Liver (tissue), 9 donors: ENCODE results near the gene INPPL1. TPM values are rescaled to one million over a fixed set of nuclear protein-coding genes. Genes with fewer than 3 reads are reported as not detected.
"Not testable (repeated sequence)": the region's sequence is repeated elsewhere in the genome, so short reads cannot be mapped to it uniquely, and the experiment has no call there.

Source experiments
- DNase-seq: peaks from one replicate; pipeline ENCODE4 v3.0.0-alpha.2; 2017; ENCODE audit warnings: low spot score
- H3K27ac ChIP-seq, 2 donors: one replicate each; pipeline ENCODE4 v1.7.0; 2013; ENCODE audit warnings: inconsistent platforms in 2 of 2, low read length in 2 of 2, control low read depth in 1 of 2, low read depth in 1 of 2, mild to moderate bottlenecking in 1 of 2
- H3K27me3 ChIP-seq, 4 donors: one replicate each; pipeline versions ENCODE4 v1.6.1 to v1.7.0; 2013; ENCODE audit warnings: low read length in 3 of 4, inconsistent platforms in 1 of 4, mild to moderate bottlenecking in 1 of 4, moderate library complexity in 1 of 4; ENCODE audit not compliant: control insufficient read depth in 4 of 4, insufficient read depth in 4 of 4
- H3K36me3 ChIP-seq, 4 donors: one replicate each; pipeline versions ENCODE4 v1.6.1 to v1.7.0; 2013; ENCODE audit warnings: low read length in 3 of 4, mild to moderate bottlenecking in 3 of 4, low read depth in 1 of 4, moderate library complexity in 1 of 4; ENCODE audit not compliant: control insufficient read depth in 4 of 4, insufficient read depth in 3 of 4
- H3K4me1 ChIP-seq, 4 donors: one replicate each; pipeline versions ENCODE4 v1.6.1 to v1.7.0; 2013; ENCODE audit warnings: low read length in 3 of 4, mild to moderate bottlenecking in 3 of 4, moderate library complexity in 1 of 4; ENCODE audit not compliant: control insufficient read depth in 4 of 4, insufficient read depth in 4 of 4
- H3K4me3 ChIP-seq, 3 donors: one replicate each; pipeline versions ENCODE4 v1.6.1 to v1.7.0; 2013; ENCODE audit warnings: low read length in 3 of 3, control low read depth in 1 of 3, low read depth in 1 of 3, mild to moderate bottlenecking in 1 of 3
- H3K9ac ChIP-seq, 2 donors: one replicate each; pipeline ENCODE4 v1.7.0; 2013; ENCODE audit warnings: low read length in 2 of 2, mild to moderate bottlenecking in 2 of 2, moderate library complexity in 2 of 2, control low read depth in 1 of 2, low read depth in 1 of 2
- H3K9me3 ChIP-seq, 4 donors: one replicate each; pipeline versions ENCODE4 v1.6.1 to v1.7.0; 2013; ENCODE audit warnings: low read length in 3 of 4; ENCODE audit not compliant: control insufficient read depth in 4 of 4
- ATF3 ChIP-seq: IDR thresholded peaks from 2 replicates; pipeline ENCODE4 v1.6.1; 2016; ENCODE audit warnings: antibody characterized with exemption
- FOXA1 ChIP-seq: IDR thresholded peaks from 2 replicates; pipeline ENCODE4 v1.6.1; 2016; ENCODE audit warnings: antibody characterized with exemption
- FOXA2 ChIP-seq: IDR thresholded peaks from 2 replicates; pipeline ENCODE4 v1.6.1; 2016; ENCODE audit warnings: antibody characterized with exemption
- HNF4A ChIP-seq, 2 donors: conservative IDR thresholded peaks; 2 replicates each; pipeline ENCODE4 v1.6.1; 2016; ENCODE audit warnings: antibody characterized with exemption in 2 of 2, mild to moderate bottlenecking in 2 of 2
- HNF4G ChIP-seq: IDR thresholded peaks from 2 replicates; pipeline ENCODE4 v1.6.1; 2016; ENCODE audit warnings: antibody characterized with exemption
- JUND ChIP-seq, 2 donors: IDR thresholded peaks; 2 replicates each; pipeline ENCODE4 v1.6.1; 2016; ENCODE audit warnings: antibody characterized with exemption in 2 of 2
- MAX ChIP-seq: IDR thresholded peaks from 2 replicates; pipeline ENCODE4 v1.6.1; 2016; ENCODE audit warnings: antibody characterized with exemption
- NR2F2 ChIP-seq: IDR thresholded peaks from 2 replicates; pipeline ENCODE4 v1.6.1; 2016; ENCODE audit warnings: antibody characterized with exemption
- RAD21 ChIP-seq, 2 donors: IDR thresholded peaks; 2 replicates each; pipeline ENCODE4 v1.6.1; 2016; ENCODE audit warnings: antibody characterized with exemption in 2 of 2, mild to moderate bottlenecking in 2 of 2
- REST ChIP-seq: IDR thresholded peaks from 2 replicates; pipeline ENCODE4 v1.6.1; 2016; ENCODE audit warnings: antibody characterized with exemption, mild to moderate bottlenecking
- RXRA ChIP-seq, 2 donors: IDR thresholded peaks; 2 replicates each; pipeline ENCODE4 v1.6.1; 2017 to 2018; ENCODE audit warnings: antibody characterized with exemption in 2 of 2, mild to moderate bottlenecking in 1 of 2
- TAF1 ChIP-seq: conservative IDR thresholded peaks from 2 replicates; pipeline ENCODE4 v1.6.1; 2016; ENCODE audit warnings: antibody characterized with exemption, mild to moderate bottlenecking
- ZBTB33 ChIP-seq: IDR thresholded peaks from 2 replicates; pipeline ENCODE4 v1.6.1; 2016; ENCODE audit warnings: antibody characterized with exemption
- WGBS: extraction: QIAGEN DNeasy Blood & Tissue Kit; methylation state at CpG from one replicate; pipeline ENCODE4 v1.1.7; 2013; 5-methylcytosine and 5-hydroxymethylcytosine counted together
- polyA plus RNA-seq, 2 donors: library from polyadenylated mRNA; stranded (reverse) in 1 of 2; unstranded in 1 of 2; fragments of 200-250 nt in 1 of 2; fragments of >200 nt in 1 of 2; fragmentation: Nextera tagmentation in 1 of 2; extraction: Ambion mirVana in 1 of 2; gene quantifications; one replicate each; pipeline versions ENCODE4 v1.2.1 to v1.2.3, GENCODE V29; 2013 to 2015
- total RNA-seq, 2 donors: library from RNA; depleted of rRNA; stranded (reverse); fragments of >200 nt; gene quantifications; one replicate each; pipeline ENCODE4 v1.2.3, GENCODE V29; 2014
- donor health status: healthy.
- donor health status: healthy.
- donor health status: healthy.
- donor health status: healthy.
- donor health status: healthy.

Gene INPPL1
- total and polyA plus RNA-seq, 4 donors: 7.2 to 29.0 (median 17.1) TPM

GRCh38 chr11:72204886-72205285 is 19.7 kb upstream of the INPPL1 start (continued):
- TF ChIP-seq MAX (no peak), FOXA1 (no peak)

GRCh38 chr11:72206794-72207193 is 17.8 kb upstream of the INPPL1 start:
- 94% methylated on average over 2 of the region's 2 CpGs for WGBS
- not testable (repeated sequence) for H3K4me3 ChIP-seq, H3K27ac ChIP-seq, H3K4me1 ChIP-seq, DNase-seq, H3K9ac ChIP-seq, H3K27me3 ChIP-seq, H3K36me3 ChIP-seq, H3K9me3 ChIP-seq

GRCh38 chr11:72208281-72208680 is 16.3 kb upstream of the INPPL1 start:
- Histone ChIP-seq H3K4me3 (no peak overlapping the region), H3K27me3 (no peaks in the 10 kb centered on the region), H3K27ac (no peak overlapping the region), H3K4me1 (no peaks in the 10 kb centered on the region), H3K36me3 (no peaks in the 10 kb centered on the region), H3K9me3 (no peaks in the 10 kb centered on the region), H3K9ac (no peak overlapping the region)
- 69% methylated on average over 3 of the region's 3 CpGs for WGBS
- no peak for DNase-seq
- TF ChIP-seq RAD21 (IDR thresholded peaks at IDR 0.05) (no peak), HNF4G (no peak), RXRA (IDR thresholded peaks at IDR 0.05) (no peak), HNF4A (conservative IDR thresholded peaks at IDR 0.05) (no peak), TAF1 (no peak), REST (no peak), ATF3 (no peak), ZBTB33 (no peak), JUND (IDR thresholded peaks at IDR 0.05) (no peak), FOXA2 (no peak), NR2F2 (no peak)
